ENCODE data around the gene HSP90B1.

The HSP90B1 gene

GRCh38 chr12:103986829-103987228, 56.6 kb downstream of the HSP90B1 start:
- H3K4me1 ChIP-seq (ENCODE audit: insufficient read depth, low read length, poor library complexity, severe bottlenecking): no peaks in the 10 kb centered on the region
- no peaks in the 10 kb centered on the region for H3K9me3 ChIP-seq (ENCODE audit: insufficient read depth, low read depth, low read length)
- H3K4me3 ChIP-seq (ENCODE audit: low read length, poor library complexity, severe bottlenecking): no peak overlapping the region
- no peaks in the 10 kb centered on the region for H3K79me2 ChIP-seq (ENCODE audit: insufficient read depth, low read length)
- no peak overlapping the region for H2AFZ ChIP-seq (ENCODE audit: low read length)
- TF ChIP-seq EZH2phosphoT487 (IDR thresholded peaks at IDR 0.05; ENCODE audit: borderline replicate concordance): no peak
- TF ChIP-seq CTCF (conservative IDR thresholded peaks at IDR 0.05; ENCODE audit: low read length): no peak
- H3K9me2 ChIP-seq (replicated peaks; ENCODE audit: low read depth, low read length): no peaks in the 10 kb centered on the region
- H3K4me2 ChIP-seq (ENCODE audit: low read depth, low read length, poor library complexity, severe bottlenecking): no peak overlapping the region
- no peaks in the 10 kb centered on the region for H4K20me1 ChIP-seq (ENCODE audit: insufficient read depth, low read length, poor library complexity, severe bottlenecking)
- no peaks in the 10 kb centered on the region for H3F3A ChIP-seq (ENCODE audit: low read depth)
- peaks cover 62% of the 10 kb centered on the region for H3K36me3 ChIP-seq (ENCODE audit: insufficient read depth, low read length)
- H3K9ac ChIP-seq (ENCODE audit: low read depth, low read length, poor library complexity, severe bottlenecking): no peak overlapping the region
- no peaks in the 10 kb centered on the region for H3K27me3 ChIP-seq (ENCODE audit: insufficient read depth, low read length, poor library complexity, severe bottlenecking)

GRCh38 chr12:103994235-103994634, 64.0 kb downstream of the HSP90B1 start:
- no peak overlapping the region for H3K4me2 ChIP-seq (ENCODE audit: low read depth, low read length, poor library complexity, severe bottlenecking)
- H2AFZ ChIP-seq (ENCODE audit: low read length): no peak overlapping the region
- no peaks in the 10 kb centered on the region for H4K20me1 ChIP-seq (ENCODE audit: insufficient read depth, low read length, poor library complexity, severe bottlenecking)
- no peaks in the 10 kb centered on the region for H3K27me3 ChIP-seq (ENCODE audit: insufficient read depth, low read length, poor library complexity, severe bottlenecking)
- H3K79me2 ChIP-seq (ENCODE audit: insufficient read depth, low read length): no peaks in the 10 kb centered on the region
- H3K9ac ChIP-seq (ENCODE audit: low read depth, low read length, poor library complexity, severe bottlenecking): no peak overlapping the region
- H3K4me1 ChIP-seq (ENCODE audit: insufficient read depth, low read length, poor library complexity, severe bottlenecking): no peaks in the 10 kb centered on the region
- no peak overlapping the region for H3K4me3 ChIP-seq (ENCODE audit: low read length, poor library complexity, severe bottlenecking)
- H3K9me3 ChIP-seq (ENCODE audit: insufficient read depth, low read depth, low read length): no peaks in the 10 kb centered on the region
- no peak for TF ChIP-seq EZH2phosphoT487 (IDR thresholded peaks at IDR 0.05; ENCODE audit: borderline replicate concordance)
- no peak for TF ChIP-seq CTCF (conservative IDR thresholded peaks at IDR 0.05; ENCODE audit: low read length)
- peaks cover 5% of the 10 kb centered on the region; the same call in 1 of the 2 replicates for H3K36me3 ChIP-seq (ENCODE audit: insufficient read depth, low read length)
- no peaks in the 10 kb centered on the region for H3K9me2 ChIP-seq (replicated peaks; ENCODE audit: low read depth, low read length)
- H3F3A ChIP-seq (ENCODE audit: low read depth): no peaks in the 10 kb centered on the region

GRCh38 chr12:103996595-103996994, 66.4 kb downstream of the HSP90B1 start:
- Histone ChIP-seq H3K4me1 (ENCODE audit: insufficient read depth, low read length, poor library complexity, severe bottlenecking) (no peaks in the 10 kb centered on the region), H3K4me2 (ENCODE audit: low read depth, low read length, poor library complexity, severe bottlenecking) (no peak overlapping the region), H3K36me3 (ENCODE audit: insufficient read depth, low read length) (no peaks in the 10 kb centered on the region), H3K27me3 (ENCODE audit: insufficient read depth, low read length, poor library complexity, severe bottlenecking) (no peaks in the 10 kb centered on the region), H3K9ac (ENCODE audit: low read depth, low read length, poor library complexity, severe bottlenecking) (no peak overlapping the region), H3K79me2 (ENCODE audit: insufficient read depth, low read length) (no peaks in the 10 kb centered on the region), H3K9me2 (replicated peaks; ENCODE audit: low read depth, low read length) (no peaks in the 10 kb centered on the region), H3F3A (ENCODE audit: low read depth) (no peaks in the 10 kb centered on the region), H3K4me3 (ENCODE audit: low read length, poor library complexity, severe bottlenecking) (no peak overlapping the region), H4K20me1 (ENCODE audit: insufficient read depth, low read length, poor library complexity, severe bottlenecking) (no peaks in the 10 kb centered on the region), H3K9me3 (ENCODE audit: insufficient read depth, low read depth, low read length) (no peaks in the 10 kb centered on the region), H2AFZ (ENCODE audit: low read length) (no peak overlapping the region)
- no peak for TF ChIP-seq EZH2phosphoT487 (IDR thresholded peaks at IDR 0.05; ENCODE audit: borderline replicate concordance)
- no peak for TF ChIP-seq CTCF (conservative IDR thresholded peaks at IDR 0.05; ENCODE audit: low read length)
